K562 (cell line): ENCODE measurements around the gene NUP214. TPM values are rescaled to one million over a fixed set of nuclear protein-coding genes. Genes with fewer than 3 reads are reported as not detected.

Experiments
- ATAC-seq: fragments of 200-7000 bp; cut with Tn5 transposase; 3 replicates; pipeline ENCODE4 v1.9.1; 2020; ENCODE audit warnings: moderate library complexity
- BruUV-seq: library from RNA; stranded (reverse); fragments of 400-500 nt; replicated peaks from 2 replicates; lab custom pipeline; 2021; lab: Mats Ljungman, UMichigan
- CTCF ChIA-PET: fragments of 300-600 bp; formaldehyde crosslinking; extraction: SDS; loops from one replicate; lab custom pipeline; 2021; ENCODE audit warnings: low intra/inter-chr PET ratio; lab: Yijun Ruan, JAX
- POLR2A ChIA-PET: fragments of 300-600, 350-650 bp; sonication (Branson Sonifier 250); formaldehyde crosslinking; extraction: SDS; loops from one replicate; lab custom pipeline; 2021; ENCODE audit warnings: antibody characterized with exemption, inconsistent platforms; lab: Yijun Ruan, JAX
- DNase-seq, 4 experiments: peaks; one replicate each; pipeline versions ENCODE4 v3.0.0 to v3.0.0-alpha.2; 2011 to 2018; ENCODE audit warnings: low spot score in 3 of 4, mixed read lengths in 3 of 4; ENCODE audit errors: extremely low read depth in 1 of 4
- FAIRE-seq: peaks from 2 replicates; lab custom pipeline; 2011; peaks lifted over from hg19 to GRCh38; lab: Jason Lieb, UNC
- H2AFZ ChIP-seq: 2 replicates; pipeline ENCODE4 v1.6.0; 2011; ENCODE audit warnings: low read depth, low read length, control low read depth, inconsistent platforms
- H3K27ac ChIP-seq: fragments of 200-600 bp; 3 replicates; pipeline ENCODE4 v1.8.0; 2011; ENCODE audit warnings: low read depth, mild to moderate bottlenecking, control low read depth, inconsistent platforms, low read length, moderate library complexity, mixed read lengths; ENCODE audit errors: extremely low read depth
- H3K27me3 ChIP-seq, 2 experiments: fragments of 300-600 bp in 1 of 2; 2 replicates in 1 of 2; 3 replicates in 1 of 2; pipeline versions ENCODE4 v1.6.0 to v1.8.0; 2011; ENCODE audit warnings: inconsistent platforms in 2 of 2, low read length in 2 of 2, mild to moderate bottlenecking in 1 of 2, mixed read lengths in 1 of 2, moderate library complexity in 1 of 2; ENCODE audit not compliant: control insufficient read depth in 2 of 2, insufficient read depth in 2 of 2
- H3K36me3 ChIP-seq: fragments of 300-600 bp; 3 replicates; pipeline ENCODE4 v1.8.0; 2011; ENCODE audit warnings: mild to moderate bottlenecking, low read length, inconsistent platforms; ENCODE audit not compliant: control insufficient read depth, insufficient read depth
- H3K4me1 ChIP-seq, 2 experiments: fragments of 200-600 bp in 1 of 2; replicated peaks in 1 of 2; 2 replicates in 1 of 2; 3 replicates in 1 of 2; pipeline versions ENCODE4 v1.5.1 to v1.8.0; 2011; ENCODE audit warnings: inconsistent platforms in 2 of 2, low read length in 2 of 2, mild to moderate bottlenecking in 1 of 2, mixed read lengths in 1 of 2, moderate library complexity in 1 of 2; ENCODE audit not compliant: control insufficient read depth in 2 of 2, insufficient read depth in 2 of 2
- H3K4me2 ChIP-seq: 2 replicates; pipeline ENCODE4 v1.6.1; 2011; ENCODE audit warnings: low read length, control low read depth, inconsistent platforms, mixed read lengths; ENCODE audit not compliant: insufficient read depth
- H3K4me3 ChIP-seq: fragments of 200-600 bp; sonication (generic), shearing (Covaris generic); 2 replicates; pipeline ENCODE4 v1.5.1; 2016; ENCODE audit warnings: control low read depth, inconsistent platforms
- H3K79me2 ChIP-seq: fragments of 200-600 bp; 3 replicates; pipeline ENCODE4 v1.8.0; 2011; ENCODE audit warnings: low read length, inconsistent platforms; ENCODE audit not compliant: control insufficient read depth, insufficient read depth
- H3K9ac ChIP-seq, 2 experiments: 2 replicates each; pipeline versions ENCODE4 v1.6.0 to v1.6.1; 2011; ENCODE audit warnings: low read depth in 2 of 2, low read length in 2 of 2, control low read depth in 1 of 2, inconsistent platforms in 1 of 2, mild to moderate bottlenecking in 1 of 2, mixed read lengths in 1 of 2; ENCODE audit not compliant: insufficient read depth in 1 of 2
- H3K9me1 ChIP-seq: one replicate; pipeline ENCODE4 v1.6.0; 2011; ENCODE audit warnings: inconsistent platforms, mild to moderate bottlenecking, low read length, moderate library complexity; ENCODE audit not compliant: control insufficient read depth, insufficient read depth
- H3K9me3 ChIP-seq: replicated peaks from 2 replicates; pipeline ENCODE4 v1.5.1; 2011; ENCODE audit warnings: low read depth, low read length, inconsistent platforms; ENCODE audit not compliant: control insufficient read depth, insufficient read depth
- H4K20me1 ChIP-seq: replicated peaks from 2 replicates; pipeline ENCODE4 v1.6.1; 2011; ENCODE audit warnings: low read length, inconsistent platforms, mixed read lengths; ENCODE audit not compliant: control insufficient read depth, insufficient read depth
- CBX3 ChIP-seq, 2 experiments: IDR thresholded peaks; 1 replicate in 1 of 2; 2 replicates in 1 of 2; pipeline ENCODE4 v1.6.1; 2012; ENCODE audit warnings: inconsistent platforms in 2 of 2, low read length in 2 of 2, borderline replicate concordance in 1 of 2, control low read depth in 1 of 2
- EHMT2 ChIP-seq: fragments of 450-650 bp; IDR thresholded peaks from 2 replicates; pipeline ENCODE4 v1.6.1; 2018; ENCODE audit warnings: antibody characterized with exemption
- HMGXB4 ChIP-seq: sonication (generic); formaldehyde crosslinking; IDR thresholded peaks from 2 replicates; pipeline ENCODE4 v1.8.1; 2023; ENCODE audit warnings: mild to moderate bottlenecking, missing genetic modification reagents
- MLX ChIP-seq, 2 experiments: fragments of 450-650 bp in 1 of 2; sonication (generic) in 1 of 2; formaldehyde crosslinking; conservative IDR thresholded peaks; 2 replicates each; pipeline versions ENCODE4 v1.4.0 to v1.8.1; 2020 to 2022; ENCODE audit warnings: mild to moderate bottlenecking in 1 of 2, missing genetic modification reagents in 1 of 2
- MTA3 ChIP-seq: fragments of 450-650 bp; formaldehyde crosslinking; IDR thresholded peaks from 2 replicates; pipeline ENCODE4 v1.6.1; 2017; ENCODE audit warnings: mild to moderate bottlenecking, borderline replicate concordance
- POLR2G ChIP-seq: fragments of 200-400 bp; formaldehyde crosslinking; IDR thresholded peaks from 2 replicates; pipeline ENCODE4 v1.6.1; 2017; ENCODE audit warnings: low read depth, mild to moderate bottlenecking, antibody characterized with exemption, low read length, moderate library complexity
- TAF15 ChIP-seq: fragments of 200-400 bp; formaldehyde crosslinking; IDR thresholded peaks from 2 replicates; pipeline ENCODE4 v1.6.1; 2017; ENCODE audit warnings: mild to moderate bottlenecking, low read depth, low read length, moderate library complexity
- ZNF3 ChIP-seq: fragments of 250-450 bp; sonication (Bioruptor Pico); IDR thresholded peaks from 2 replicates; pipeline ENCODE4 v1.5.0; 2021; ENCODE audit warnings: mild to moderate bottlenecking, moderate library complexity
- ZNF655 ChIP-seq: fragments of 250-450 bp; sonication (Bioruptor Pico); IDR thresholded peaks from 2 replicates; pipeline ENCODE4 v1.5.0; 2021
- in situ Hi-C: fragments of 300-500 bp; cut with MboI; formaldehyde crosslinking; loops from 4 replicates; pipeline ENCODE4 v1.15.0; 2018; ENCODE audit warnings: inconsistent platforms, mixed read lengths
- intact Hi-C: fragments of 100-400 bp; cut with micrococcal nuclease; formaldehyde crosslinking; loops from 2 replicates; pipeline ENCODE4 v1.14.2; 2022
- polyA plus RNA-seq, 8 experiments: library from polyadenylated mRNA; depleted of rRNA in 4 of 8; stranded (reverse) in 5 of 8; unstranded in 3 of 8; fragments of >200 nt; fragmentation: Nextera tagmentation in 2 of 8; fragmentation: Illumina TruSeq in 1 of 8; extraction: Ambion mirVana in 2 of 8; extraction: Trizol in 1 of 8; gene quantifications; 2 replicates each; pipeline versions ENCODE4 v1.2.1 to v1.2.3, GENCODE V29; 2011 to 2014; ENCODE audit warnings: inconsistent platforms in 1 of 8, missing spikeins in 1 of 8
- total RNA-seq, 7 experiments: library from RNA; depleted of rRNA in 6 of 7; stranded (reverse); fragments of >200 nt in 6 of 7; fragmentation: Illumina TruSeq in 2 of 7; extraction: Trizol in 2 of 7; gene quantifications; 2 replicates each; pipeline versions ENCODE4 v1.2.1 to v1.2.3, GENCODE V29; 2011 to 2021; ENCODE audit warnings: low replicate concordance in 1 of 7

NUP214 gene
- total and polyA plus RNA-seq, 9 of the 15 experiments (the other 6 are each of a cell fraction or from before 2014, with no cell fraction given) = 56.9 to 332 (median 97.1) TPM

- FAIRE-seq (no peak), DNase-seq (no peak), ATAC-seq (no peak)
- no peak overlapping the region for H3K9ac ChIP-seq
- H3K9me3 ChIP-seq = no peaks in the 10 kb centered on the region
- H3K27me3 ChIP-seq = no peaks in the 10 kb centered on the region
- H3K4me3 ChIP-seq = no peak overlapping the region
- in situ Hi-C loops (no loop called here), intact Hi-C loops (no loop called here)
- no peak overlapping the region for H2AFZ ChIP-seq
- H3K4me2 ChIP-seq = no peak overlapping the region
- TF ChIP-seq TAF15 (no peak), MLX (CRISPR knock-in tag; conservative IDR thresholded peaks at IDR 0.05) (0 out of 4 replicates have a peak, but pooled peaks of 1 of the 2 experiments have one; percentile 51), MTA3 (no peak), POLR2G (no peak), CBX3 (IDR thresholded peaks at IDR 0.05; ENCODE audit: borderline replicate concordance in 1 of 2, low read length in 2 of 2) (no peak), EHMT2 (no peak), ZNF3 (no peak), ZNF655 (CRISPR knock-in tag) (no peak), HMGXB4 (CRISPR knock-in tag) (0 out of 2 replicates have a peak, but pooled peaks have one; percentile 48)
- H4K20me1 ChIP-seq = peaks cover 7% of the 10 kb centered on the region; the same call in 1 of the 2 replicates
- BruUV-seq = no TSS peak
- H3K79me2 ChIP-seq = peaks cover 35% of the 10 kb centered on the region; the same call in 2 of the 3 replicates
- no peaks in the 10 kb centered on the region for H3K9me1 ChIP-seq
- CTCF ChIA-PET = no interaction called here
- POLR2A ChIA-PET = interaction anchor here (1.4 to 12.0 kb wide), 4 partner anchors 9 to 40 kb away, joined by 6 to 300 read pairs (median 84); partner anchors contain the start of gene NUP214
- no peak overlapping the region for H3K27ac ChIP-seq
- H3K36me3 ChIP-seq = peaks cover 92% of the 10 kb centered on the region
- H3K4me1 ChIP-seq = no peaks in the 10 kb centered on the region
Measured at GRCh38 chr9:131165523-131165922, 40.1 kb downstream of the NUP214 start.
